Activated T-helper 1 cell treated with anti-CD3 and anti-CD28 coated beads, Interleukin-12 subunit alpha, Interleukin-12 subunit beta, Interleukin-2, Interleukin-4 antibody, amounts not matched to agents 30 ng/mL and 10 ng/mL and 1 ng/mL, durations not matched to agents 14 hours and 24 hours and 36 hours (primary cell): Measurements from ENCODE around the gene PLCB1. TPM values are rescaled to one million over a fixed set of nuclear protein-coding genes. Genes with fewer than 3 reads are reported as not detected.

Source experiments
- DNase-seq: peaks from one replicate; pipeline ENCODE4 v3.0.0; 2021; ENCODE audit warnings: low spot score
- H3K27ac Mint-ChIP-seq: one replicate; pipeline ENCODE4 v1.8.0; 2021; ENCODE audit warnings: mild to moderate bottlenecking, mixed read lengths
- H3K27me3 Mint-ChIP-seq: one replicate; pipeline ENCODE4 v1.8.0; 2022; ENCODE audit warnings: mild to moderate bottlenecking, moderate library complexity, mixed read lengths; ENCODE audit not compliant: insufficient read depth
- H3K36me3 Mint-ChIP-seq: one replicate; pipeline ENCODE4 v1.8.0; 2021; ENCODE audit warnings: low read depth, mixed read lengths
- H3K4me1 Mint-ChIP-seq: one replicate; pipeline ENCODE4 v1.8.0; 2021; ENCODE audit warnings: low read depth, mixed read lengths
- H3K4me3 Mint-ChIP-seq: one replicate; pipeline ENCODE4 v1.8.0; 2021; ENCODE audit warnings: mild to moderate bottlenecking, moderate library complexity, mixed read lengths
- H3K9me3 Mint-ChIP-seq: one replicate; pipeline ENCODE4 v1.8.0; 2021; ENCODE audit warnings: mixed read lengths
- intact Hi-C: fragments of 100-400 bp; cut with micrococcal nuclease; formaldehyde crosslinking; loops from one replicate; pipeline ENCODE4 v1.15.1; 2024
- total RNA-seq: library from RNA; stranded (reverse); gene quantifications from 2 replicates; pipeline ENCODE4 v1.2.3, GENCODE V29; 2022

PLCB1 gene
- total RNA-seq, 1 donor from 2014 or later, result 3.2 TPM

GRCh38 chr20:8901237-8902025 lies 769.4 kb downstream of the PLCB1 start:
- H3K9me3 Mint-ChIP-seq, result peaks cover 4% of the 10 kb centered on the region
- H3K4me1 Mint-ChIP-seq, result no peaks in the 10 kb centered on the region
- H3K4me3 Mint-ChIP-seq, result no peak overlapping the region
- no peak for DNase-seq
- H3K36me3 Mint-ChIP-seq, result no peaks in the 10 kb centered on the region
- intact Hi-C loops, result no loop called here
- no peak overlapping the region for H3K27ac Mint-ChIP-seq
- H3K27me3 Mint-ChIP-seq, result no peaks in the 10 kb centered on the region

GRCh38 chr20:8903655-8904605 lies 771.9 kb downstream of the PLCB1 start:
- intact Hi-C loops, result no loop called here
- H3K36me3 Mint-ChIP-seq, result no peaks in the 10 kb centered on the region

GRCh38 chr20:8909596-8909995 lies 777.5 kb downstream of the PLCB1 start:
- Mint-ChIP-seq H3K9me3 (no peaks in the 10 kb centered on the region), H3K4me3 (no peak overlapping the region), H3K27ac (no peak overlapping the region), H3K4me1 (no peaks in the 10 kb centered on the region), H3K36me3 (no peaks in the 10 kb centered on the region), H3K27me3 (no peaks in the 10 kb centered on the region)
- intact Hi-C loops, result no loop called here
- DNase-seq, result no peak

More at GRCh38 chr20:8903655-8904605, 771.9 kb downstream of the PLCB1 start:
- Mint-ChIP-seq H3K9me3 (no peaks in the 10 kb centered on the region), H3K27ac (no peak overlapping the region), H3K27me3 (no peaks in the 10 kb centered on the region), H3K4me3 (no peak overlapping the region), H3K4me1 (no peaks in the 10 kb centered on the region)
- no peak for DNase-seq

- H3K4me3 Mint-ChIP-seq, result no peak overlapping the region
- H3K27me3 Mint-ChIP-seq, result no peaks in the 10 kb centered on the region
- no peaks in the 10 kb centered on the region for H3K36me3 Mint-ChIP-seq
- DNase-seq, result no peak
- peaks cover 8% of the 10 kb centered on the region for H3K9me3 Mint-ChIP-seq
- no peaks in the 10 kb centered on the region for H3K4me1 Mint-ChIP-seq
- H3K27ac Mint-ChIP-seq, result no peak overlapping the region
- intact Hi-C loops, result no loop called here
Measured at GRCh38 chr20:8912096-8912495, 780.0 kb downstream of the PLCB1 start.

GRCh38 chr20:8912731-8913130 lies 780.7 kb downstream of the PLCB1 start:
- no peak for DNase-seq
- H3K27ac Mint-ChIP-seq, result no peak overlapping the region
- H3K27me3 Mint-ChIP-seq, result no peaks in the 10 kb centered on the region
- H3K4me1 Mint-ChIP-seq, result no peaks in the 10 kb centered on the region
- no peaks in the 10 kb centered on the region for H3K36me3 Mint-ChIP-seq
- H3K4me3 Mint-ChIP-seq, result no peak overlapping the region
- intact Hi-C loops, result no loop called here
- H3K9me3 Mint-ChIP-seq, result peaks cover 8% of the 10 kb centered on the region

- no peaks in the 10 kb centered on the region for H3K27me3 Mint-ChIP-seq
- intact Hi-C loops, result no loop called here
- H3K4me1 Mint-ChIP-seq, result no peaks in the 10 kb centered on the region
Measured at GRCh38 chr20:8913456-8913855, 781.4 kb downstream of the PLCB1 start.

GRCh38 chr20:8914421-8914820 lies 782.4 kb downstream of the PLCB1 start:
- Mint-ChIP-seq H3K4me3 (no peak overlapping the region), H3K4me1 (no peaks in the 10 kb centered on the region), H3K9me3 (peaks cover 8% of the 10 kb centered on the region), H3K27me3 (no peaks in the 10 kb centered on the region), H3K27ac (no peak overlapping the region), H3K36me3 (no peaks in the 10 kb centered on the region)
- intact Hi-C loops, result no loop called here
- no peak for DNase-seq

More at GRCh38 chr20:8913456-8913855, 781.4 kb downstream of the PLCB1 start:
- H3K4me3 Mint-ChIP-seq, result no peak overlapping the region
- H3K9me3 Mint-ChIP-seq, result peaks cover 8% of the 10 kb centered on the region
- H3K36me3 Mint-ChIP-seq, result no peaks in the 10 kb centered on the region
- DNase-seq, result no peak
- H3K27ac Mint-ChIP-seq, result no peak overlapping the region

- no peaks in the 10 kb centered on the region for H3K27me3 Mint-ChIP-seq
- H3K27ac Mint-ChIP-seq, result no peak overlapping the region
- H3K9me3 Mint-ChIP-seq, result peaks cover 8% of the 10 kb centered on the region
- H3K4me1 Mint-ChIP-seq, result no peaks in the 10 kb centered on the region
- no peak overlapping the region for H3K4me3 Mint-ChIP-seq
- no peak for DNase-seq
- intact Hi-C loops, result no loop called here
- H3K36me3 Mint-ChIP-seq, result no peaks in the 10 kb centered on the region
Measured at GRCh38 chr20:8917084-8917483, 785.0 kb downstream of the PLCB1 start.

- intact Hi-C loops, result no loop called here
- Mint-ChIP-seq H3K4me1 (no peaks in the 10 kb centered on the region), H3K27ac (no peak overlapping the region)
Measured at GRCh38 chr20:8918145-8918544, 786.1 kb downstream of the PLCB1 start.

GRCh38 chr20:8924539-8924938 lies 792.5 kb downstream of the PLCB1 start:
- H3K9me3 Mint-ChIP-seq, result no peaks in the 10 kb centered on the region
- no peaks in the 10 kb centered on the region for H3K36me3 Mint-ChIP-seq
- intact Hi-C loops, result no loop called here
- no peak for DNase-seq
- H3K4me1 Mint-ChIP-seq, result no peaks in the 10 kb centered on the region
- no peak overlapping the region for H3K27ac Mint-ChIP-seq
- H3K27me3 Mint-ChIP-seq, result no peaks in the 10 kb centered on the region
- H3K4me3 Mint-ChIP-seq, result no peak overlapping the region

More at GRCh38 chr20:8918145-8918544, 786.1 kb downstream of the PLCB1 start:
- peaks cover 8% of the 10 kb centered on the region for H3K9me3 Mint-ChIP-seq
- no peaks in the 10 kb centered on the region for H3K36me3 Mint-ChIP-seq
- no peak for DNase-seq
- no peaks in the 10 kb centered on the region for H3K27me3 Mint-ChIP-seq
- no peak overlapping the region for H3K4me3 Mint-ChIP-seq

- Mint-ChIP-seq H3K4me3 (no peak overlapping the region), H3K36me3 (no peaks in the 10 kb centered on the region), H3K9me3 (no peaks in the 10 kb centered on the region), H3K4me1 (no peaks in the 10 kb centered on the region), H3K27me3 (no peaks in the 10 kb centered on the region), H3K27ac (no peak overlapping the region)
- intact Hi-C loops, result no loop called here
- DNase-seq, result no peak
Measured at GRCh38 chr20:8930726-8931125, 798.7 kb downstream of the PLCB1 start.

GRCh38 chr20:8932192-8933165 lies 800.4 kb downstream of the PLCB1 start:
- H3K36me3 Mint-ChIP-seq, result no peaks in the 10 kb centered on the region

More at GRCh38 chr20:8932192-8933165, 800.4 kb downstream of the PLCB1 start:
- no peaks in the 10 kb centered on the region for H3K4me1 Mint-ChIP-seq
- no peak for DNase-seq
- no peak overlapping the region for H3K4me3 Mint-ChIP-seq
- intact Hi-C loops, result no loop called here
- no peaks in the 10 kb centered on the region for H3K9me3 Mint-ChIP-seq
- H3K27me3 Mint-ChIP-seq, result no peaks in the 10 kb centered on the region
- H3K27ac Mint-ChIP-seq, result no peak overlapping the region
